Activated naive CD4-positive, alpha-beta T cell treated with anti-CD3 and anti-CD28 coated beads for 36 hours (primary cell): ENCODE data around the gene DNASE2B. TPM values are rescaled to one million over a fixed set of nuclear protein-coding genes. Genes with fewer than 3 reads are reported as not detected.

Experiments
- CTCF ChIA-PET: fragments of 350-600 bp; sonication (Branson Sonifier 250); formaldehyde crosslinking; loops from one replicate; lab custom pipeline; 2021; ENCODE audit warnings: antibody characterized with exemption; lab: Charles Lee
- DNase-seq: peaks from one replicate; pipeline ENCODE4 v3.0.0-alpha.2; 2020
- H3K27ac Mint-ChIP-seq: one replicate; pipeline ENCODE4 v1.8.0; 2021; ENCODE audit warnings: mild to moderate bottlenecking, mixed read lengths
- H3K27me3 Mint-ChIP-seq: one replicate; pipeline ENCODE4 v1.8.0; 2021; ENCODE audit warnings: low read depth, mixed read lengths
- H3K36me3 Mint-ChIP-seq: one replicate; pipeline ENCODE4 v1.8.0; 2021; ENCODE audit warnings: low read depth, mixed read lengths
- H3K4me1 Mint-ChIP-seq: one replicate; pipeline ENCODE4 v1.8.0; 2021; ENCODE audit warnings: low read depth, mixed read lengths
- H3K4me3 Mint-ChIP-seq: one replicate; pipeline ENCODE4 v1.8.0; 2021; ENCODE audit warnings: mild to moderate bottlenecking, moderate library complexity, mixed read lengths
- H3K9me3 Mint-ChIP-seq: one replicate; pipeline ENCODE4 v1.8.0; 2021; ENCODE audit warnings: mixed read lengths
- intact Hi-C: fragments of 100-400 bp; cut with micrococcal nuclease; formaldehyde crosslinking; loops from one replicate; pipeline ENCODE4 v1.15.1; 2023
- total RNA-seq, 2 experiments: library from RNA; stranded (reverse); gene quantifications; one replicate each; pipeline ENCODE4 v1.2.3, GENCODE V29; 2021

DNASE2B gene
- total RNA-seq, 2 experiments from 2014 or later: not detected

- no peak for DNase-seq
- H3K4me3 Mint-ChIP-seq: no peak overlapping the region
Observed at GRCh38 chr1:84406346-84406861, 8.1 kb downstream of the DNASE2B start.

GRCh38 chr1:84407524-84407923 lies 9.2 kb downstream of the DNASE2B start:
- H3K27ac Mint-ChIP-seq: no peak overlapping the region
- H3K36me3 Mint-ChIP-seq: no peaks in the 10 kb centered on the region
- H3K4me3 Mint-ChIP-seq: no peak overlapping the region
- no peaks in the 10 kb centered on the region for H3K9me3 Mint-ChIP-seq
- no peak for DNase-seq
- no peaks in the 10 kb centered on the region for H3K27me3 Mint-ChIP-seq
- intact Hi-C loops: no loop called here
- no peaks in the 10 kb centered on the region for H3K4me1 Mint-ChIP-seq
- CTCF ChIA-PET: no interaction called here

More at GRCh38 chr1:84406346-84406861, 8.1 kb downstream of the DNASE2B start:
- Mint-ChIP-seq H3K4me1 (no peaks in the 10 kb centered on the region), H3K27ac (no peak overlapping the region), H3K27me3 (no peaks in the 10 kb centered on the region), H3K9me3 (no peaks in the 10 kb centered on the region), H3K36me3 (no peaks in the 10 kb centered on the region)
- intact Hi-C loops: no loop called here
- CTCF ChIA-PET: no interaction called here

- no peaks in the 10 kb centered on the region for H3K36me3 Mint-ChIP-seq
- CTCF ChIA-PET: no interaction called here
Observed at GRCh38 chr1:84407958-84408422, 9.7 kb downstream of the DNASE2B start.

GRCh38 chr1:84409888-84410287 lies 11.6 kb downstream of the DNASE2B start:
- intact Hi-C loops: no loop called here
- Mint-ChIP-seq H3K27me3 (no peaks in the 10 kb centered on the region), H3K4me1 (no peaks in the 10 kb centered on the region), H3K4me3 (no peak overlapping the region), H3K9me3 (no peaks in the 10 kb centered on the region), H3K27ac (no peak overlapping the region), H3K36me3 (no peaks in the 10 kb centered on the region)
- no peak for DNase-seq
- CTCF ChIA-PET: no interaction called here

More at GRCh38 chr1:84407958-84408422, 9.7 kb downstream of the DNASE2B start:
- Mint-ChIP-seq H3K4me1 (no peaks in the 10 kb centered on the region), H3K27ac (no peak overlapping the region), H3K9me3 (no peaks in the 10 kb centered on the region), H3K27me3 (no peaks in the 10 kb centered on the region), H3K4me3 (no peak overlapping the region)
- intact Hi-C loops: no loop called here
- DNase-seq: no peak

GRCh38 chr1:84410328-84411095 lies 12.2 kb downstream of the DNASE2B start:
- Mint-ChIP-seq H3K4me1 (no peaks in the 10 kb centered on the region), H3K9me3 (no peaks in the 10 kb centered on the region), H3K4me3 (no peak overlapping the region), H3K27ac (no peak overlapping the region), H3K27me3 (no peaks in the 10 kb centered on the region), H3K36me3 (no peaks in the 10 kb centered on the region)
- intact Hi-C loops: no loop called here
- CTCF ChIA-PET: no interaction called here
- no peak for DNase-seq

- intact Hi-C loops: no loop called here
- H3K4me1 Mint-ChIP-seq: no peaks in the 10 kb centered on the region
- CTCF ChIA-PET: no interaction called here
Observed at GRCh38 chr1:84412316-84412942, 14.1 kb downstream of the DNASE2B start.

GRCh38 chr1:84415396-84415795 lies 17.1 kb downstream of the DNASE2B start:
- Mint-ChIP-seq H3K27me3 (no peaks in the 10 kb centered on the region), H3K4me1 (no peaks in the 10 kb centered on the region), H3K4me3 (no peak overlapping the region), H3K36me3 (no peaks in the 10 kb centered on the region), H3K27ac (no peak overlapping the region), H3K9me3 (no peaks in the 10 kb centered on the region)
- no peak for DNase-seq
- CTCF ChIA-PET: no interaction called here
- intact Hi-C loops: no loop called here

More at GRCh38 chr1:84412316-84412942, 14.1 kb downstream of the DNASE2B start:
- DNase-seq: no peak
- no peak overlapping the region for H3K27ac Mint-ChIP-seq
- no peaks in the 10 kb centered on the region for H3K27me3 Mint-ChIP-seq
- H3K9me3 Mint-ChIP-seq: no peaks in the 10 kb centered on the region
- no peak overlapping the region for H3K4me3 Mint-ChIP-seq
- no peaks in the 10 kb centered on the region for H3K36me3 Mint-ChIP-seq

- CTCF ChIA-PET: interaction anchor here (0.8 kb wide), 1 partner anchor 11 kb away, joined by 3 read pairs; no protein-coding TSS in a partner anchor
- intact Hi-C loops: no loop called here
- Mint-ChIP-seq H3K9me3 (no peaks in the 10 kb centered on the region), H3K27ac (no peak overlapping the region), H3K27me3 (no peaks in the 10 kb centered on the region), H3K4me3 (no peak overlapping the region), H3K4me1 (no peaks in the 10 kb centered on the region), H3K36me3 (no peaks in the 10 kb centered on the region)
- no peak for DNase-seq
Observed at GRCh38 chr1:84422909-84423308, 24.6 kb downstream of the DNASE2B start.

- Mint-ChIP-seq H3K9me3 (peaks cover 2% of the 10 kb centered on the region), H3K27me3 (no peaks in the 10 kb centered on the region), H3K36me3 (peaks cover under 1% of the 10 kb centered on the region), H3K4me1 (no peaks in the 10 kb centered on the region), H3K27ac (no peak overlapping the region), H3K4me3 (no peak overlapping the region)
- CTCF ChIA-PET: interaction anchor here (1.5 kb wide), 1 partner anchor 9 kb away, joined by 5 read pairs; no protein-coding TSS in a partner anchor
- intact Hi-C loops: no loop called here
- DNase-seq: no peak
Observed at GRCh38 chr1:84424513-84425149, 26.3 kb downstream of the DNASE2B start.

GRCh38 chr1:84425150-84425896 lies 27.0 kb downstream of the DNASE2B start:
- H3K9me3 Mint-ChIP-seq: peaks cover 5% of the 10 kb centered on the region
- DNase-seq: no peak
- H3K4me3 Mint-ChIP-seq: no peak overlapping the region
- intact Hi-C loops: no loop called here
- H3K36me3 Mint-ChIP-seq: peaks cover 2% of the 10 kb centered on the region
- H3K4me1 Mint-ChIP-seq: no peaks in the 10 kb centered on the region
- CTCF ChIA-PET: interaction anchor here (1.5 kb wide), 1 partner anchor 8 kb away, joined by 5 read pairs; no protein-coding TSS in a partner anchor
- H3K27ac Mint-ChIP-seq: no peak overlapping the region
- H3K27me3 Mint-ChIP-seq: no peaks in the 10 kb centered on the region

- H3K36me3 Mint-ChIP-seq: peaks cover 2% of the 10 kb centered on the region
- H3K27me3 Mint-ChIP-seq: no peaks in the 10 kb centered on the region
- H3K4me1 Mint-ChIP-seq: no peaks in the 10 kb centered on the region
- DNase-seq: no peak
- H3K27ac Mint-ChIP-seq: no peak overlapping the region
- peaks cover 7% of the 10 kb centered on the region for H3K9me3 Mint-ChIP-seq
- intact Hi-C loops: no loop called here
- CTCF ChIA-PET: interaction anchor here (1.4 to 1.5 kb wide), 2 partner anchors 194 to 285 kb away, joined by 3 to 5 read pairs; no protein-coding TSS in a partner anchor
- H3K4me3 Mint-ChIP-seq: no peak overlapping the region
Observed at GRCh38 chr1:84426376-84426775, 28.1 kb downstream of the DNASE2B start.
